Ectodermal cell (in vitro differentiated cells): ENCODE data around the gene ALDH1L1.

Source experiments
- H3K27ac ChIP-seq: 2 replicates; pipeline ENCODE4 v1.7.0; 2013; ENCODE audit warnings: mild to moderate bottlenecking, low read depth, low read length; ENCODE audit not compliant: insufficient read depth, poor library complexity, severe bottlenecking
- H3K27me3 ChIP-seq: 2 replicates; pipeline ENCODE4 v1.7.0; 2013; ENCODE audit warnings: mild to moderate bottlenecking, low read length; ENCODE audit not compliant: insufficient read depth, control insufficient read depth, poor library complexity, severe bottlenecking
- H3K36me3 ChIP-seq: one replicate; pipeline ENCODE4 v1.7.0; 2013; ENCODE audit warnings: low read length; ENCODE audit not compliant: control insufficient read depth, insufficient read depth
- H3K4me1 ChIP-seq: one replicate; pipeline ENCODE4 v1.7.0; 2013; ENCODE audit warnings: low read length; ENCODE audit not compliant: control insufficient read depth, insufficient read depth
- H3K4me3 ChIP-seq: 2 replicates; pipeline ENCODE4 v1.7.0; 2013; ENCODE audit warnings: low read depth, low read length, control low read depth; ENCODE audit not compliant: insufficient read depth
- H3K9me3 ChIP-seq: 2 replicates; pipeline ENCODE4 v1.7.0; 2013; ENCODE audit warnings: mild to moderate bottlenecking, low read length, moderate library complexity; ENCODE audit not compliant: control insufficient read depth
- WGBS, 2 experiments: methylation state at CpG; one replicate each; pipeline ENCODE4 v1.1.7; 2013; ENCODE audit warnings: missing lambda C conversion rate in 2 of 2; 5-methylcytosine and 5-hydroxymethylcytosine counted together

The ALDH1L1 gene

DNA sequence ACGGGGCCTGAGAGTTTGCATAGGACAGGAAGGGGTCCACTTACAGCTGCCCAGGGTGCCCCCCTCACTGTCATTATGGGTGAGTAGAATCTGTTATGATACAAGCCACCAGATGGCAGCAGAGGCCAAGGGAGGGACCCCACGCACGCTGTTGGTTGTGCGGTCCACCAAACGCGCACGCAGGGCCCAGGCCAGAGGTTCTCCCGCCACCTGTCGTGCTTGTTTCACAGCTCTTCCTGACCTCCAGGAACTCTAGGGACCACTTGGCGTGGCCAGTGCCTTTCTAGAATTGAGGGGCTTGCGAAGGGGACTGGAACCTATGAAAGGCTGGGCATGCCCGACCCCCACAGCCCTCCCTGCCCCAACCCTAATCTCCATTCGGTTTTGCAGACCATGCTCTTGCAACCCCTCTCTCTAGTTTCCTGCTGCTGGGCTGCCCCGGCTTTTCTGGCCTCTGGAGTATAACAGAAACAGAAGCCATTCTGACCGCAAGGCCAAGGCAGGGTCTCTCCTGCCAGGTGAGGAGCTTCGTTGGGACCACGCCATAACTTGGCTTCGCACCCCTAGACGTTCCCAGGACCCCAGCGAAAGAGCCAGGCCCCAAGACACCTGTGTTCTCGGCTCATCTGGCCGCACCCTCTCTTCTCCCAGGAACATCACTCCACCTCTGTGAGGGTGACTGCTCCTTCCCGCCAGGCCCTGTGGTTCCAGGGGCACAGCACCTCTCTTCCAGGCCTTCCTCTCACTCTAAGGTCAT is 46.0 kb downstream of the ALDH1L1 start:
- 63% methylated on average over 23 of the region's 23 CpGs for WGBS, 2 experiments
- H3K4me1 ChIP-seq = no peaks in the 10 kb centered on the region
- H3K27me3 ChIP-seq = no peaks in the 10 kb centered on the region
- no peaks in the 10 kb centered on the region for H3K36me3 ChIP-seq
- no peak overlapping the region for H3K4me3 ChIP-seq
- H3K9me3 ChIP-seq = no peaks in the 10 kb centered on the region
- H3K27ac ChIP-seq = no peak overlapping the region

DNA sequence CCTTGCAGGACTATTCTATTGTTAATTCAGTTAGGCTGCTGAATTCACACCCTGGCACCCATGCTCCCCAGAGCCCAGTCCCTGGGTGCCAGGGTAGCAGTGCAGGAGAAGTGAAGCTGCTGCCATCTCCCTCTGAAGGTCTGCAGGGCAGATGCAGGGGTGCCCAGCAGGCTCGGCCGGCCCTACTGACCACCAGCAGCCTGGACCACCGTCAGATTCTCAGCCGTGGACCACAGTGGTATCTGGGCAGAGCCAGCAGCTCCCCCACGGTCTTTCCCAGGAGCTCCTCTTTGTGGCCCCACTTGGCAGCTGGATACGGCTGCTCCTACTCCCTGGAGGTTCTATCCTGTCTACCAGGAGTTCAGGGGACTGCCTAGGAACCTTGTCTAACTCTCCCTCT is 46.8 kb downstream of the ALDH1L1 start:
- Histone ChIP-seq H3K4me3 (no peak overlapping the region), H3K9me3 (no peaks in the 10 kb centered on the region), H3K36me3 (no peaks in the 10 kb centered on the region), H3K27me3 (no peaks in the 10 kb centered on the region), H3K27ac (no peak overlapping the region), H3K4me1 (no peaks in the 10 kb centered on the region)
- WGBS, 2 experiments = 80 to 88% methylated on average over 6 of the region's 6 CpGs

DNA sequence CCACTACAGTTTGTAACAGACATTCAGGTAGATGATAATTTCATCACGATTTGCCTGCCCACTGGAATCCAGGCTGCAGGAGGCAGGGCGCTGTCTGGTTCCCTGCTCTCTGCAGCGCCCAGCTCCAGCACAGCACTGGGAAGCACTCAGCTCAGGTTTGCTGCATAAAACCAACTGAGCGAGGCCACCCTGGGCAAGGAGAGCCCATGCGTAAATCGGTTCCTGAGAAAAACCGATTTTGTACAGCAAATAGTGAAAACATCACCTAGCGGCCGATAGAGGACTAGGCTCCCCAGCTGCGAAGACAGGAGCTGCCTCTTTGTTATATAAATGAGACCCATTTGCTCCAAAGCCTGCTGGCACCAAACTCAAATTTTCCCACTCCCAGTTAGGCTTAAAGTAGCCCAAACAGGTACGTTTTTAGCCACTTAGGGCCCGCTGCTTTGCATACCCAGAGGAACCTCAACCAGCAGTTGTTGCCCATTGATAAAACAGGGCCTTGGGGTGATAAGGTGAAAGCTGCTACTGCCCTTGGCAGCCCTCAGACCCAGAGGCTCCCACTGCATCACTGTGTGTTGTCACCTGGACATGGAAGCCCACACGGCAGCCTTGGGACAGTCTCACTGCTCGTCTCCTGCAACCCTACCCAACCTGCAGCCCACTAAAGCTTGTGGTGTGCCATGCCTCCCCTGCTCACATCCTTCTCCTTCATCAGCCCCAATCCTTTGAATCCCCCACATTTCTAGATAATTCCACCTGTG is 47.5 kb downstream of the ALDH1L1 start:
- Histone ChIP-seq H3K27ac (no peak overlapping the region), H3K27me3 (no peaks in the 10 kb centered on the region), H3K4me1 (no peaks in the 10 kb centered on the region), H3K4me3 (no peak overlapping the region), H3K36me3 (no peaks in the 10 kb centered on the region), H3K9me3 (no peaks in the 10 kb centered on the region)
- 48 to 49% methylated on average over 14 of the region's 14 CpGs for WGBS, 2 experiments

DNA sequence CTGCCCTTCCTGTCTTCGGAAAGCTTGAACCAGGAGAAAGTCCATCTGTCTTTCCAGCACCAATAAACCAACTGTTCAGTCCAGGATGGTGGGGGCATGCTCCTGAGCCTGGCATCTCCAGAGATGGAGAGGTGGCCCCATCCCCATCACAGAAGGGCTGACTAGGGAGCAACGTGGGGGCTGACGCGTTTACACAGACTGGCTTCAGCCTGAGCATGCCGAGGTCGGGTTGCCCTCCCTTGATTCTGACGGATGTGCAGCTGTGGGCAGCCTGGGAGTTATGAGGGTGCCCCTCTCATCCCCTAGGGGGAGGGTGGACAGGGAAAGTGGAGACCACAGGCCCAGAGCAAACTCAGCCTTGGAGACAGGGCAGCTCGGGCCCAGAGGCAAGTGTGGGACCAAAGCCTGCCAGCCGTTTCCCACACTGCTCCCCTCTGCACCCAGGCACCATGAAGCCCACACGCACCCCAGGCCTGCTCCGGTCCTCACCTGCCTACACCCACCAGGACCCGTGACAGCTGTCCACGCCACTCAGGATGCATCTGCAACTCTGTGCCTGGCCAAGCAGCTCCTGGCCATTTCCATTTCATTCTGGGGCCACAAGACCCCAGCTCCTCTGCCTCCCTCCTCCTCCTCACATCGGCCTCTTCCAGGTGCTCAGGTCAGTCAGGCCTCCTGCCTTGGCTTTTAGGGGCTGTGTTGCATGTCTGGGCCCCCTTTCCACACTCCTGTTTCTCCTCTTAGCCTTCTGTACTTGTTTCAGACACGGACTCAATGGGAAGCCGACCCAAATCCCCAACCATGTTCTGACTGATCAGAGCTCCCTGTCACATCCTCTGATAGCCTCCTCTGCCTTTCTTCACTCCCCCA is 48.3 kb downstream of the ALDH1L1 start:
- no peak overlapping the region for H3K4me3 ChIP-seq
- H3K27me3 ChIP-seq = no peaks in the 10 kb centered on the region
- H3K27ac ChIP-seq = no peak overlapping the region
- H3K4me1 ChIP-seq = peaks cover 3% of the 10 kb centered on the region
- no peaks in the 10 kb centered on the region for H3K36me3 ChIP-seq
- 90 to 92% methylated on average over 16 of the region's 16 CpGs for WGBS, 2 experiments
- H3K9me3 ChIP-seq = no peaks in the 10 kb centered on the region

DNA sequence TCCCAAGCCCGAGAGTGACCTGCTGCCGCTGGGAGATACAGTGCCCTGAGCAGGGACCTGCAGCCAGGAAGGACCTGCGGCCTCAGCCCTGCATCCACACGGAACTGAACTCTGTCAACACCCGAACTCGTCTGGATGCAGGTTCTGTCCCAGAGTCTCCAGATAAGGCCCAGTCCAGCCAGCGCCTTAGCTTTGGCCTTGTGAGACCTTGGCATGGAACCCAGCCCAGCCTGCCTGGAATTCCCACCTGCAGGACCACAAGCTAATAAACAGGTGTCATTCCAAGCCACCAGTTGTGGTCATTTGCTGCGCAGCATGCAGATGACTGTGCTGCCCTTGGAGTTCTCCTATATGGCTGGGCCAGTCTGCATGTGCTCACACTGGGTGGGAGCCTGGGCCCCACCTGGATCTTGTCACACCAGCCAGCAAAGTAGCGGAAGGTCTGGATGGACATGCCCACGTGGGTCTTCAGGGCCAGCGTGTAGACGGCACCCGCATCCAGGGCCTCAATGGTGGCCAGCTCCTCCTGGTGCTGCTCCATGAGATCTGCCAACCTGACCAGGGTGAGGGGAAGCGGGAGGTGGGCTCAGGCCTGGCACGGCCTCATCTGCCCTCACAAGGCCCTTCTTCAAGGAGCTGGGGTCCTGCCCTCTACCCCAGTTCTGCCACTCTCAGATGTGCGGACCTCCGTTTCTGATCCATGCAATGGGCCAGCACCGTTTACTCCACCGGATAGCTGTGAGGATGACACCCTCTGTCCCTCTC is 49.2 kb downstream of the ALDH1L1 start:
- H3K4me1 ChIP-seq = peaks cover 7% of the 10 kb centered on the region
- H3K36me3 ChIP-seq = no peaks in the 10 kb centered on the region
- no peaks in the 10 kb centered on the region for H3K27me3 ChIP-seq
- 94 to 96% methylated on average over 19 of the region's 19 CpGs for WGBS, 2 experiments
- H3K4me3 ChIP-seq = no peak overlapping the region
- H3K9me3 ChIP-seq = no peaks in the 10 kb centered on the region
- H3K27ac ChIP-seq = no peak overlapping the region

DNA sequence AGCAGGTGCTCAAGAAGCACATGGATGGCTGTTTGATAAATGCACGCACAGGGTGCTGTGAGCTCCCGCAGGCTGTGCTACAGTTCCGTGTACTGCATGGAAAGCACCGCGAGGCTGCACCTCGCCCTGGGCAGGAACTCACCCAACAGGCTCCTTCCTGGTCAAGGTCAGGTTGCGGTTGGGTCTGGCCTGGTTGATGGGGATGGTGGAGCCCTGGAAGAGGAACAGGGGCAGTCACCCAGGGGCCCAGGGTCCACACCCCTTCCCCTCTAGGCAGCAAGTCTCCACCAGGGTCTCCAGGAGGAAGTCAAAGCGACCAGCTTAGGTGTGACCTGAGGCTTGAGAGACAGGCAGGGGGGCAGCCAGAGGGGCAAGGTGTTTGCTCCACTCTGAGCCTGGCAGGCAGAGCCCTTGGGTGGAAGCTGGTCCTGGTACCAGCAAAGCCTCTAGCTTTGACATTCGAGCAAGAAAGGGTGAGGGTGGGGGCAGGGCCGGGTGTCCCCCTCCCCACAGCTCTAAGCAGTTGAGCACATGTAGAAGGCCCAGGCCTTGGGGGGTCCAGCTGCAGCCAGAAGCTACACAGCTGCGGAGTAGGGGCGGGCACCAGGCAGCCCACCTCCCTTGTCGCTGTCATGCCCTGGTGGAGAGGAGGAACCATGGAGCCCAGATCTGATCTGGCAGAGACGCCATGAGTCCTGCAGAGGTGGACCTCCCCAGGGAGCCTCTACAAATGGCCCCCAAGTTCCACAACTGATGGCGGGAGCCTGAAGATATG is 50.1 kb downstream of the ALDH1L1 start:
- Histone ChIP-seq H3K4me1 (peaks cover 7% of the 10 kb centered on the region), H3K36me3 (no peaks in the 10 kb centered on the region), H3K4me3 (no peak overlapping the region), H3K27ac (no peak overlapping the region), H3K9me3 (no peaks in the 10 kb centered on the region), H3K27me3 (no peaks in the 10 kb centered on the region)
- 93 to 95% methylated on average over 15 of the region's 15 CpGs for WGBS, 2 experiments

DNA sequence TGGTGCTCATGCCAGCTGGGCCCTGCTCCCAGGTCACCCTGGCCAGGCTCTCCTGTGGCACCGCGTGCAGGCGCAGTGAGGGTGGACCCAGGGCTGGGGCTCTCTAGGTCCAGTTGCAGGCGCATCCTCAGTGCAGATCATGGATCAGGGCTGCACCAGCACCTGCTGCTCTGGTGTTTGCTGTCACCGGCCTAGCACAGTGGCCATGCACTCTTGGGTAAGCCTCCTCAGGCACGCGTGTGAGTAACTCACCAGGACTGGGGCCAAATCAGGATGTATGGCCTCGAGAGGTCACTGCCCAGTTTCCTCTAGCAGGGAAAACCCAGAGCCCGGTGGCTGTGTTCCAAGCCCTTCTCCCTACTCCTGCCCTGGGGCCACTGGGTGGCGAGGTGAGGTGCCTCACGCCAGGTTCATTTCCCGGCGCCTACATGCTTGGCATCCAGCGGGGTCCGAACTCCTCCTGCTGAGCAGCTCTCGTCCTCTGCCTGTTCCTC is 50.9 kb downstream of the ALDH1L1 start:
- Histone ChIP-seq H3K9me3 (no peaks in the 10 kb centered on the region), H3K36me3 (no peaks in the 10 kb centered on the region), H3K4me1 (peaks cover 8% of the 10 kb centered on the region), H3K27ac (no peak overlapping the region), H3K4me3 (no peak overlapping the region), H3K27me3 (no peaks in the 10 kb centered on the region)
- WGBS, 2 experiments = 91 to 94% methylated on average over 16 of the region's 16 CpGs

DNA sequence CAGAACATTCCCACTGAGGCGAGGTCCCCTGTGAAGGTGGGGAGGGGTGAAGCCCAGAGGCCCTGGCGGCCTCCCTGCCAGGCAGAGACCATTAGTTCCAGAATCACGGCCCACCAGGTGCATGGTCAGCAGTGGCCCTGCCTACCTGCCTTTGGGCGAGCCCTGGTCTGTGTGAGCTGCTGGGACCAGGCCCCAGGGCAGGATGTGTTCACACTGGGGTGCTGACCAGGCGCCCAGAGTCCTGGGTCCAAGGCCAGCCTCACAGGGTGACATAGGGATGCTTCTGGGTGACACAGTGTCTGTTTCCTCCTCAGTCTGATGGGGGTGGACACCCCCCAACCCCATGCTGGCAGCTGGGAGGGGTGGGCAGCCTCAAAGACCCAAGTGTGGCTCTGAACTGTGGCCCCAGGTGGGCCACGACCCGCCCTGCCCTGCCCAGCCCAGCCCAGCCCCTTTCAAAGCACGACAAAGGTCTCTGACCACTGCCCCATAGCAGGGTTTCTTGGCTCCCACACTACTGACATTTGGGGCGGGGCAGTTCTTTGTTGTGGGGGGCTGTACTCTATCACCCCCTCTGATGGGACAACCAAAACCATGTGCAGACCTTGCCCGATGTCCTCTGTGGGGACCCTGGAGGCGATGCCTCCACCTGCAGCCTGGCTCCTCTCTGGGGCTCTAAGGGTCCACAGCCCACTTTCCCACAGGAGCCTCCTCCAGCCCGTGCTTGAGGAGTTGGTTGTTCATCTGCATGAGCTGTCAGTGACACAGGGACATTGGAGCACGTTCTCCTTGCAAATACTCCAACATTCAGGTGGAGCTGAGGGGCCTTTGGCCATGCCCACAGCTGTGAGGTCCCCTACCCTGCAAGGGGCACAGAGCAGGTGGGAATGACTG is 51.6 kb downstream of the ALDH1L1 start:
- Histone ChIP-seq H3K4me3 (no peak overlapping the region), H3K4me1 (peaks cover 10% of the 10 kb centered on the region), H3K27me3 (no peaks in the 10 kb centered on the region), H3K9me3 (no peaks in the 10 kb centered on the region), H3K27ac (no peak overlapping the region), H3K36me3 (no peaks in the 10 kb centered on the region)
- WGBS, 2 experiments = 91 to 93% methylated on average over 13 of the region's 13 CpGs
